ENCODE measurements around the gene OR56B1.

GRCh38 chr11:5749836-5750235 lies 13.6 kb downstream of the OR56B1 start:
- TF ChIP-seq CTCF (IDR thresholded peaks at IDR 0.05; ENCODE audit: low read depth, low read length): no peak
- no peak for TF ChIP-seq EZH2phosphoT487 (IDR thresholded peaks at IDR 0.05; ENCODE audit: low read depth)
